Spleen (tissue), 11 donors: ENCODE measurements around the gene PLAC1. TPM values are rescaled to one million over a fixed set of nuclear protein-coding genes. Genes with fewer than 3 reads are reported as not detected.

ENCODE experiments used
- DNase-seq: peaks from one replicate; pipeline ENCODE4 v3.0.0-alpha.2; 2020
- H3K27ac ChIP-seq, 8 donors: fragments of 200-600 bp; sonication (generic) in 7 of 8; 1 replicate in 4 of 8; 2 replicates in 4 of 8; pipeline versions ENCODE4 v1.5.0 to v1.8.0; 2016 to 2021; ENCODE audit warnings: inconsistent platforms in 4 of 8, mild to moderate bottlenecking in 4 of 8, moderate library complexity in 1 of 8
- H3K27me3 ChIP-seq, 7 donors: fragments of 200-600 bp; sonication (generic) in 6 of 7; replicated peaks in 1 of 7; 1 replicate in 4 of 7; 2 replicates in 3 of 7; pipeline versions ENCODE4 v1.5.0 to v1.8.0; 2016 to 2021; ENCODE audit warnings: inconsistent platforms in 3 of 7, mild to moderate bottlenecking in 1 of 7
- H3K36me3 ChIP-seq, 6 donors: fragments of 200-600 bp; sonication (generic) in 5 of 6; 1 replicate in 4 of 6; 2 replicates in 2 of 6; pipeline versions ENCODE4 v1.5.0 to v1.8.0; 2016 to 2021; ENCODE audit warnings: inconsistent platforms in 2 of 6
- H3K4me1 ChIP-seq, 6 donors: fragments of 200-600 bp; sonication (generic) in 5 of 6; 1 replicate in 3 of 6; 2 replicates in 3 of 6; pipeline versions ENCODE4 v1.5.0 to v1.8.0; 2016 to 2021; ENCODE audit warnings: inconsistent platforms in 3 of 6
- H3K4me3 ChIP-seq, 8 donors: fragments of 200-600 bp; sonication (generic) in 7 of 8; 1 replicate in 4 of 8; 2 replicates in 4 of 8; pipeline versions ENCODE4 v1.5.0 to v1.8.0; 2016 to 2021; ENCODE audit warnings: inconsistent platforms in 4 of 8, mild to moderate bottlenecking in 4 of 8, moderate library complexity in 2 of 8
- H3K9me3 ChIP-seq, 8 donors: fragments of 200-600 bp; sonication (generic) in 7 of 8; 1 replicate in 4 of 8; 2 replicates in 4 of 8; pipeline versions ENCODE4 v1.5.0 to v1.8.0; 2016 to 2021; ENCODE audit warnings: inconsistent platforms in 4 of 8
- CTCF ChIP-seq, 11 experiments: fragments of 200-600 bp in 7 of 11; fragments of 450-650 bp in 4 of 11; sonication (generic) in 4 of 11; IDR thresholded peaks in 8 of 11; conservative IDR thresholded peaks in 3 of 11; 1 replicate in 7 of 11; 2 replicates in 4 of 11; pipeline versions ENCODE4 v1.4.0 to v1.8.0; 2016 to 2021; ENCODE audit warnings: antibody characterized with exemption in 11 of 11, inconsistent platforms in 4 of 11, mild to moderate bottlenecking in 1 of 11
- POLR2A ChIP-seq, 3 donors: fragments of 450-650 bp; IDR thresholded peaks; one replicate each; pipeline ENCODE4 v1.5.1; 2017; ENCODE audit warnings: antibody characterized with exemption in 3 of 3, mild to moderate bottlenecking in 1 of 3
- POLR2AphosphoS5 ChIP-seq, 3 donors: sonication (generic); formaldehyde crosslinking; IDR thresholded peaks; one replicate each; pipeline ENCODE4 v1.5.1; 2017; ENCODE audit warnings: antibody characterized with exemption in 3 of 3
- WGBS, 5 donors: extraction: QIAGEN DNeasy Blood & Tissue Kit in 3 of 5; methylation state at CpG; one replicate each; pipeline versions ENCODE4 v1.1.5 to v1.1.7; 2013 to 2018; 5-methylcytosine and 5-hydroxymethylcytosine counted together
- intact Hi-C: fragments of 100-400 bp; cut with DNase I; formaldehyde crosslinking; loops from one replicate; pipeline ENCODE4 v1.15.0; 2023; ENCODE audit warnings: low total_unique reads
- polyA plus RNA-seq, 3 donors: library from polyadenylated mRNA; stranded (reverse); fragments of 200-250 nt; gene quantifications; one replicate each; pipeline ENCODE4 v1.2.1, GENCODE V29; 2013
- total RNA-seq, 7 donors: library from RNA; depleted of rRNA in 3 of 7; stranded (reverse); fragments of >200 nt in 3 of 7; fragmentation: NEBNext Ultra II Directional in 4 of 7; extraction: Animal tissue kit (Norgen Biotek cat#: 25700) in 4 of 7; gene quantifications; one replicate each; pipeline versions ENCODE4 v1.1.0 to v1.2.1, GENCODE V29; 2016 to 2021
- donor health status: healthy with polysubstance abuse.
- donor health status: DM: no; HTN: no; CAD: no; lungs with moderate emphysema.
- donor health status: DM: no; HTN: no; CAD: no.
- donor health status: Bipolar disorder and iron deficiency.
- donor health status: healthy.
- donor health status: DM: no; HTN: no; CAD: no.
- donor health status: DM: yes; HTN: yes; CAD: no.

PLAC1 gene
- total and polyA plus RNA-seq, 10 donors = not detected

GRCh38 chrX:134679221-134679620 is 20.9 kb upstream of the PLAC1 start:
- H3K27me3 ChIP-seq = peaks cover 0 to 6% (median 0%) of the 10 kb centered on the region in 7 donors
- H3K27ac ChIP-seq = no peak overlapping the region
- 72 to 89% (median 82%) methylated on average over 5 of the region's 5 CpGs for WGBS, 5 donors
- intact Hi-C loops = no loop called here
- H3K36me3 ChIP-seq = no peaks in the 10 kb centered on the region
- H3K4me1 ChIP-seq = no peaks in the 10 kb centered on the region
- H3K9me3 ChIP-seq = no peaks in the 10 kb centered on the region
- TF ChIP-seq POLR2AphosphoS5 (IDR thresholded peaks at IDR 0.05) (no peak), CTCF (IDR thresholded peaks at IDR 0.05 in 8 of 11, conservative IDR thresholded peaks at IDR 0.05 in 3 of 11) (no peak), POLR2A (IDR thresholded peaks at IDR 0.05) (no peak)
- no peak overlapping the region for H3K4me3 ChIP-seq
- no peak for DNase-seq

GRCh38 chrX:134677332-134677731 is 19.1 kb upstream of the PLAC1 start:
- H3K4me1 ChIP-seq = no peaks in the 10 kb centered on the region
- no peaks in the 10 kb centered on the region for H3K36me3 ChIP-seq
- H3K9me3 ChIP-seq = no peaks in the 10 kb centered on the region
- no peak overlapping the region for H3K4me3 ChIP-seq
- intact Hi-C loops = no loop called here
- 76 to 94% (median 92%) methylated on average over 4 of the region's 4 CpGs for WGBS, 5 donors
- no peak for DNase-seq
- no peak overlapping the region for H3K27ac ChIP-seq
- peaks cover 0 to 6% (median 0%) of the 10 kb centered on the region in 7 donors for H3K27me3 ChIP-seq
- TF ChIP-seq POLR2AphosphoS5 (IDR thresholded peaks at IDR 0.05) (no peak), POLR2A (IDR thresholded peaks at IDR 0.05) (no peak), CTCF (IDR thresholded peaks at IDR 0.05 in 8 of 11, conservative IDR thresholded peaks at IDR 0.05 in 3 of 11) (no peak)

GRCh38 chrX:134676436-134676835 is 18.2 kb upstream of the PLAC1 start:
- TF ChIP-seq POLR2AphosphoS5 (IDR thresholded peaks at IDR 0.05) = no peak
- no peak for TF ChIP-seq POLR2A (IDR thresholded peaks at IDR 0.05)
- no peak for TF ChIP-seq CTCF (IDR thresholded peaks at IDR 0.05 in 8 of 11, conservative IDR thresholded peaks at IDR 0.05 in 3 of 11)
- intact Hi-C loops = no loop called here
- H3K9me3 ChIP-seq = no peaks in the 10 kb centered on the region
- no peak overlapping the region for H3K27ac ChIP-seq
- no peaks in the 10 kb centered on the region for H3K4me1 ChIP-seq
- no peaks in the 10 kb centered on the region for H3K36me3 ChIP-seq
- no peak for DNase-seq
- H3K4me3 ChIP-seq = no peak overlapping the region
- peaks cover 0 to 6% (median 0%) of the 10 kb centered on the region in 7 donors for H3K27me3 ChIP-seq
- 67 to 91% (median 86%) methylated on average over 2 of the region's 2 CpGs for WGBS, 5 donors

GRCh38 chrX:134673123-134673522 is 14.9 kb upstream of the PLAC1 start:
- Histone ChIP-seq H3K4me3 (no peak overlapping the region), H3K9me3 (no peaks in the 10 kb centered on the region), H3K27ac (no peak overlapping the region), H3K4me1 (no peaks in the 10 kb centered on the region), H3K36me3 (no peaks in the 10 kb centered on the region), H3K27me3 (peaks cover 0 to 6% (median 0%) of the 10 kb centered on the region in 7 donors)
- TF ChIP-seq POLR2A (IDR thresholded peaks at IDR 0.05) = no peak
- TF ChIP-seq CTCF (IDR thresholded peaks at IDR 0.05 in 8 of 11, conservative IDR thresholded peaks at IDR 0.05 in 3 of 11) = no peak
- TF ChIP-seq POLR2AphosphoS5 (IDR thresholded peaks at IDR 0.05) = no peak
- intact Hi-C loops = no loop called here
- no peak for DNase-seq
